GM12892 (cell line): ENCODE data around the gene KIF16B.

Experiments
- POLR2A ChIP-seq: IDR thresholded peaks from 2 replicates; pipeline ENCODE4 v1.6.1; 2011; ENCODE audit warnings: low read depth, low read length, control low read depth
- POLR2AphosphoS5 ChIP-seq: IDR thresholded peaks from 2 replicates; pipeline ENCODE4 v1.6.1; 2011; ENCODE audit warnings: low read depth, low read length, control low read depth

- no peak for TF ChIP-seq POLR2A
- no peak for TF ChIP-seq POLR2AphosphoS5
Observed at GRCh38 chr20:16267526-16267925, 305.7 kb downstream of the KIF16B start.
